H4 (cell line): ENCODE measurements around the gene OR2T3. TPM values are rescaled to one million over a fixed set of nuclear protein-coding genes. Genes with fewer than 3 reads are reported as not detected.
"Not testable (repeated sequence)": the region's sequence is repeated elsewhere in the genome, so short reads cannot be mapped to it uniquely, and the experiment has no call there.

ENCODE experiments used
- DNase-seq: peaks from one replicate; pipeline ENCODE4 v3.0.0-alpha.2; 2015; ENCODE audit warnings: low spot score
- total RNA-seq: library from RNA; depleted of rRNA; stranded (reverse); fragments of >200 nt; shearing (Covaris generic); gene quantifications from 2 replicates; pipeline ENCODE4 v1.2.3, GENCODE V29; 2014; rRNA removed

OR2T3 gene
- total RNA-seq, 1 experiment from 2014 or later = not detected

- DNase-seq = not testable (repeated sequence)
Measured at GRCh38 chr1:248472111-248472510, 1.0 kb upstream of the OR2T3 start.

DNA sequence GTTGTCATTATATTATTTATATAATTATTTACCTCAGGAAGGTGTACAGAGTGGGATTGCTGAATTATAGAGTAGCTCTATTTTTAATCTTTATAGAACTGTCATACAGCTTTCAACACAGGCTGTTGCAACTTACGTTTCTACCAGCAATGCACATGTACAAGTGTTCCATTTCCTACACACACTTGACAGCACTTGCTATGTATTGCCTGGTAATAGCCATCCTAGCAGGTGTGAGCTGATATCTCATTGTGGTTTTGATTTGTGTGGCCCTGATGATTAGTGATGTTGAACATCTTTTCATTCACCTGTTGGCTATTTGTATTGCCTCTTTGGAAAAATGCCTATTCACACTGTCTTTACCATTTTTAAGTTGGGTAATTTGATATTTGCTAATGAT is 2.5 kb downstream of the OR2T3 start:
- DNase-seq = not testable (repeated sequence)

GRCh38 chr1:248481686-248482579 is 8.8 kb downstream of the OR2T3 start:
- DNase-seq = not testable (repeated sequence)

DNA sequence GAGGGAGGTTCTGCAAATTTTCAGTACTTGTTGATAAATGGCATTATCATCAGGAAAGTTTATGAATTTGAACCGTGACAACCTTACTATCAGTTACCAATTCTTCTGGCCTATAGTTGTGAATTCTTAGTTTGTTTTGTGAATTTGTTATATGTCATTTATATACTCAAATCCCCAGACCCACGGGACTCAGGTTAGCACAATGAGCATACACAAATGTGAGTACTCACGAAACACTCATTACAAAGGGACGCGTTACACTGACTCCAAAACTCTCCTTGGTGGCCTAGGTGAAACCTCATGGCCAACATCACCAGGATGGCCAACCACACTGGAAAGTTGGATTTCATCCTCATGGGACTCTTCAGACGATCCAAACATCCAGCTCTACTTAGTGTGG is 15.1 kb downstream of the OR2T3 start, which contains the start of gene OR2T5:
TSS of gene OR2T5 (plus strand) at position 301 of the 400 bp plus-strand sequence. CDS start at position 301, 0 bp downstream.
- DNase-seq = not testable (repeated sequence)

- DNase-seq = not testable (repeated sequence)
Measured at GRCh38 chr1:248496661-248497060, 23.5 kb downstream of the OR2T3 start.

DNA sequence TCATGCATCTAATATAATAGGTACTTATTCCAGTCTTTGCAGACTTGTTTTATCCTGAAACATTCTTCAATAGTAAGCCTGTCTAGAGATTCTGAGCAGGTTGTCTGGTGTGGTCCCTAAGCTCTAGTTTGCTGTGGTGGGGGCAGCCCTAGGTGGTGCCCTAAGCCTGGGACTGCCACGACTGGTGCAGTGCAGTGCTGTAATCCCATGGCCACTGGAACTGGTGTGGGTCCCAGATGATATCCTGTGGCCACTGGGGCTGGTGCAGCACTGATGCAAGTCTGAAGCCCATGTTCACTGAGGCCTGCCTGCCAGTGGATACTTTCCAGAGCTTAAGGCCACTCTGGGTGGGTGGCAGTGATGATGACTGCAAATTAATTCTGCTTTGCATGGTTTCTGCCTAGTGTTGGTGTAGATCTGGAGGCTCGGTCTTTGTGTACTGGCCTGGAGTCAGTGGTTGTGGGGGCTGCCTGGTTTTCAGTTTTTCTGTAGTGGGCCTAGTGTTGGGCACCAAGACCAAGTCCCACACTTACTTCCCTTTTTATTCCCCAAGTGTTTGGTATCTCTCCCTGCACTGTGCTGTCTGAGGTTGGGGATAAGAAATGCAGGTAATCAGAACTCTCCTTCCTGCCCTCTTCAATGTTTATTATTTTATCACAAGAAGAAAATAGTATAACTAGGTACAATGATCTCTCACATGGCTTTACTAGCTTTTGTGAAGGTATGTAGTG is 27.3 kb downstream of the OR2T3 start:
- DNase-seq = not testable (repeated sequence)

GRCh38 chr1:248507773-248508172 is 34.6 kb downstream of the OR2T3 start, which contains the start of gene OR2G6:
Gene OR2G6 (plus strand): TSS chr1:248508073. CDS start chr1:248521647, 13,574 bp downstream.
- DNase-seq = not testable (repeated sequence)

DNA sequence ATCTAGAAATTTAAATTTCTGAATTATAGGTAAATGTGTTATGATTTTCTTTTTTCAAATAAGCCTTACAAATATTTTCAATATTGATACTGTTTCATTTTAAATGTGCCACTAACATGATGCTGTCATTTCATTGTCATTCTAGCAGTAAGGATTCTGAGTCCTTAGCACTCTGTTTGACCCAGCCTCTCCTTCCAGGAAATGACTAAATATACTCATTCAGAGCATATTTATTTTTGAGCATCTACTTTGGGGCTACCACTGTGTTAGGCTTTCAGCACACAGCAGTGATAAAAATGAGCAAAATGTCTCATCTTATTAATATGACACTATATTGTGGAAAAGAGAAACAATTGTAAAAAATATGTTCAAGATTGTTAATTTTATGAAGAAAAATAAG is 37.1 kb downstream of the OR2T3 start:
- not testable (repeated sequence) for DNase-seq

GRCh38 chr1:248521856-248522255 is 48.7 kb downstream of the OR2T3 start:
- DNase-seq = no peak

Other genes with a start within 250 kb of the OR2T3 start
- gene OR2M4, start 241.9 kb upstream of the OR2T3 start, total RNA-seq = not detected in 2 replicates
- gene OR2T33, start 195.4 kb upstream of the OR2T3 start, total RNA-seq = 0.79 TPM in 1 of 2 replicates, not detected in the other
- not detected in 2 replicates for gene OR2T12, start 169.9 kb upstream of the OR2T3 start, total RNA-seq
- gene OR2M7, start 148.8 kb upstream of the OR2T3 start, total RNA-seq = not detected in 2 replicates
- gene OR14C36, start 124.6 kb upstream of the OR2T3 start, total RNA-seq = not detected in 2 replicates
- 0.31 TPM in 1 of 2 replicates, not detected in the other for gene OR2T4, start 111.7 kb upstream of the OR2T3 start, total RNA-seq
- gene OR2T6, start 97.6 kb upstream of the OR2T3 start, total RNA-seq = not detected in 2 replicates
- gene OR2T1, start 70.3 kb upstream of the OR2T3 start, total RNA-seq = not detected in 2 replicates
- not detected in 2 replicates for gene OR2T2, start 27.7 kb upstream of the OR2T3 start, total RNA-seq
- not detected in 2 replicates for gene OR2T5, start 15.2 kb downstream of the OR2T3 start, total RNA-seq
- gene OR2G6, start 34.7 kb downstream of the OR2T3 start, total RNA-seq = not detected in 2 replicates
- gene OR2T29, start 89.4 kb downstream of the OR2T3 start, total RNA-seq = not detected in 2 replicates
- not detected in 2 replicates for gene OR2T34, start 101.4 kb downstream of the OR2T3 start, total RNA-seq
- gene OR2T10, start 124.3 kb downstream of the OR2T3 start, total RNA-seq = not detected in 2 replicates
- not detected in 2 replicates for gene OR2T11, start 161.7 kb downstream of the OR2T3 start, total RNA-seq
- not detected in 2 replicates for gene OR2T35, start 171.9 kb downstream of the OR2T3 start, total RNA-seq
- not detected in 2 replicates for gene OR2T27, start 182.2 kb downstream of the OR2T3 start, total RNA-seq
- gene OR14I1, start 229.4 kb downstream of the OR2T3 start, total RNA-seq = not detected in 2 replicates